Endothelial cell of umbilical vein (primary cell): ENCODE data around the gene MAPT. TPM values are rescaled to one million over a fixed set of nuclear protein-coding genes. Genes with fewer than 3 reads are reported as not detected.

Experiments used
- BruUV-seq: library from RNA; stranded (reverse); fragments of 400-500 nt; replicated peaks from 2 replicates; lab custom pipeline; 2021; lab: Mats Ljungman, UMichigan
- CTCF ChIA-PET: fragments of 300-600, 350-600 bp; sonication (Branson Sonifier 250); formaldehyde crosslinking; loops from one replicate; lab custom pipeline; 2021; ENCODE audit warnings: antibody characterized with exemption, inconsistent platforms; lab: Charles Lee
- POLR2A ChIA-PET: fragments of 300-600, 350-600 bp; sonication (Branson Sonifier 250); formaldehyde crosslinking; loops from one replicate; lab custom pipeline; 2021; ENCODE audit warnings: antibody characterized with exemption, inconsistent platforms; lab: Charles Lee
- DNase-seq: peaks from one replicate; pipeline ENCODE4 v3.0.0-alpha.2; 2011; ENCODE audit warnings: low read depth, low spot score
- FAIRE-seq: peaks from 2 replicates; lab custom pipeline; 2011; peaks lifted over from hg19 to GRCh38; lab: Jason Lieb, UNC
- H2AFZ ChIP-seq: 2 replicates; pipeline ENCODE4 v1.6.0; 2012; ENCODE audit warnings: low read depth, low read length, control low read depth, inconsistent platforms
- H3K27ac ChIP-seq: 2 replicates; pipeline ENCODE4 v1.5.1; 2011; ENCODE audit warnings: low read depth, mild to moderate bottlenecking, control low read depth, low read length, moderate library complexity; ENCODE audit not compliant: insufficient read depth
- H3K27me3 ChIP-seq, 2 experiments: 2 replicates each; pipeline versions ENCODE4 v1.6.0 to v1.6.1; 2011; ENCODE audit warnings: low read length in 2 of 2, mixed read lengths in 1 of 2; ENCODE audit not compliant: control insufficient read depth in 2 of 2, insufficient read depth in 2 of 2
- H3K36me3 ChIP-seq, 2 experiments: 2 replicates in 1 of 2; 3 replicates in 1 of 2; pipeline ENCODE4 v1.5.1; 2011; ENCODE audit warnings: low read length in 2 of 2, mild to moderate bottlenecking in 1 of 2, moderate library complexity in 1 of 2; ENCODE audit not compliant: control insufficient read depth in 2 of 2, insufficient read depth in 2 of 2; ENCODE audit errors: extremely low read depth in 1 of 2
- H3K4me1 ChIP-seq: 3 replicates; pipeline ENCODE4 v1.5.1; 2011; ENCODE audit warnings: mild to moderate bottlenecking, low read length; ENCODE audit not compliant: control insufficient read depth, insufficient read depth; ENCODE audit errors: extremely low read depth
- H3K4me2 ChIP-seq: 2 replicates; pipeline ENCODE4 v1.6.1; 2011; ENCODE audit warnings: low read length, control low read depth, mixed read lengths; ENCODE audit not compliant: insufficient read depth
- H3K4me3 ChIP-seq, 3 experiments: fragments of 200-600 bp in 1 of 3; sonication (generic), shearing (Covaris generic) in 1 of 3; replicated peaks in 1 of 3; 2 replicates each; pipeline ENCODE4 v1.5.1; 2011 to 2016; ENCODE audit warnings: control low read depth in 3 of 3, low read length in 3 of 3, mild to moderate bottlenecking in 2 of 3, inconsistent platforms in 1 of 3, low read depth in 1 of 3, moderate library complexity in 1 of 3; ENCODE audit not compliant: insufficient read depth in 1 of 3
- H3K79me2 ChIP-seq: 2 replicates; pipeline ENCODE4 v1.6.0; 2012; ENCODE audit warnings: low read length, inconsistent platforms; ENCODE audit not compliant: control insufficient read depth, insufficient read depth
- H3K9ac ChIP-seq: replicated peaks from 2 replicates; pipeline ENCODE3; 2011; ENCODE audit warnings: low read length, control low read depth; ENCODE audit not compliant: insufficient read depth; ENCODE audit errors: extremely low read depth
- H3K9me1 ChIP-seq: replicated peaks from 3 replicates; pipeline ENCODE4 v1.6.0; 2011; ENCODE audit warnings: mild to moderate bottlenecking, low read length; ENCODE audit not compliant: control insufficient read depth, insufficient read depth; ENCODE audit errors: extremely low read depth
- H3K9me3 ChIP-seq: replicated peaks from 2 replicates; pipeline ENCODE4 v1.5.1; 2012; ENCODE audit warnings: low read length, inconsistent platforms; ENCODE audit not compliant: control insufficient read depth, insufficient read depth
- H4K20me1 ChIP-seq: replicated peaks from 2 replicates; pipeline ENCODE3; 2011; ENCODE audit warnings: mild to moderate bottlenecking, low read length; ENCODE audit not compliant: control insufficient read depth, insufficient read depth; ENCODE audit errors: extremely low read depth
- CTCF ChIP-seq, 2 donors: IDR thresholded peaks; 1 replicate in 1 of 2; 2 replicates in 1 of 2; pipeline ENCODE4 v1.5.1; 2011; ENCODE audit warnings: low read length in 2 of 2, mild to moderate bottlenecking in 2 of 2, moderate library complexity in 2 of 2, control low read depth in 1 of 2, inconsistent platforms in 1 of 2, low read depth in 1 of 2; ENCODE audit not compliant: insufficient read depth in 1 of 2; ENCODE audit errors: extremely low read depth in 1 of 2
- EZH2 ChIP-seq: IDR thresholded peaks from 2 replicates; pipeline ENCODE4 v1.6.1; 2012; ENCODE audit warnings: borderline replicate concordance, low read depth, mild to moderate bottlenecking, moderate library complexity, low read length, inconsistent platforms; ENCODE audit not compliant: severe bottlenecking
- FOS ChIP-seq: IDR thresholded peaks from 2 replicates; pipeline ENCODE4 v1.6.1; 2011; ENCODE audit warnings: mild to moderate bottlenecking, low read length, moderate library complexity, borderline replicate concordance; ENCODE audit not compliant: insufficient read depth
- JUN ChIP-seq: IDR thresholded peaks from 2 replicates; pipeline ENCODE4 v1.6.1; 2011; ENCODE audit warnings: borderline replicate concordance, low read depth; ENCODE audit not compliant: insufficient read length, insufficient read depth
- MYC ChIP-seq: IDR thresholded peaks from one replicate; pipeline ENCODE4 v1.6.1; 2011; ENCODE audit warnings: mild to moderate bottlenecking, low read depth, low read length
- POLR2A ChIP-seq: IDR thresholded peaks from 2 replicates; pipeline ENCODE4 v1.6.1; 2012; ENCODE audit warnings: low read depth, mild to moderate bottlenecking, control low read depth, low read length
- POLR2AphosphoS5 ChIP-seq: IDR thresholded peaks from 2 replicates; pipeline ENCODE4 v1.6.1; 2012; ENCODE audit warnings: low read depth, mild to moderate bottlenecking, control low read depth, low read length, moderate library complexity; ENCODE audit not compliant: insufficient read depth
- dilution Hi-C: fragments of 300-500 bp; cut with MboI; formaldehyde crosslinking; loops from one replicate; pipeline ENCODE4 v1.15.0; 2019; ENCODE audit warnings: low sequenced_read_pairs; ENCODE audit not compliant: extremely low pct_ligation_motif_present
- intact Hi-C: fragments of 100-400 bp; cut with micrococcal nuclease; formaldehyde crosslinking; loops from one replicate; pipeline ENCODE4 v1.10.0; 2022
- polyA plus RNA-seq, 4 experiments: library from polyadenylated mRNA; depleted of rRNA in 3 of 4; stranded (reverse) in 3 of 4; unstranded in 1 of 4; fragments of >200 nt; gene quantifications; 2 replicates each; pipeline versions ENCODE4 v1.2.1 to v1.2.3, GENCODE V29; 2011 to 2012; ENCODE audit warnings: missing spikeins in 1 of 4
- total RNA-seq: library from RNA; stranded (reverse); gene quantifications from 2 replicates; pipeline ENCODE4 v1.2.3, GENCODE V29; 2021

The MAPT gene
- total and polyA plus RNA-seq, 2 donors (not counting 3 experiments of a cell fraction or from before 2014, with no cell fraction given): 0.04 to 0.51 TPM

DNA sequence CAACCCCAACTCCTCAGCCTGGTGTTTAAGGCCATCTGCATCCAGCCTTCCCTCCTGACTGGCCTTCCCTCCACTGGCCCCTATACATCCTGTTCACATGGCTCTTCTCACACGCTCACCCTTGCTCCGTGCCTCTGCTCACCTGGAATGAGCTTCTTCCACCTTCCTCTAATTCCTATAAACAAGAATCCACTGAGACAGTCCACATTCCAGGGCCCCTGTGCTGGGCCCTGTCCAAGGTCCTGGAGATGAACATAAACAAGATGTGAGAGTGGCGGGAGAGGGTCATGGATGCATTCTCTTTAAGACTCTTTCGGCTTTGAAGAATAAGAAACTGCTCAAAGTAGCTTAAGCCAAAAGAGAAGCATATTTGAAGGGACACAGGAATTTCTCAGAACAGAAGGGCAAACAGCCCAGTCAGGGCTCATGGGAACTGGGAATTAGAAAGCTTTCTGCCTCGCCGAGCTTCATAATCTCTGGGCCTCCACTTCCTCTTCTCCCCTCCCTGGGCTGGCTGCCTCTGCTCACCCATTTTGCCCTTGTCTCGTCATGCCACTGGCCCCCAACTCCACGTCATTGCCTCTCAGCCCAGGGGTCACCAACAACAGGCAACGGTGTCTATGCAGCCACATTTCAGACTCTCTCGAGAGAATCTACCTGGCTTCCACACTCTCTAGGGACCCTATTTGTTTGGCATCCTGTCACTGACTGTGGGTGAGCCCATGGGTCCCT, 36.2 kb upstream of the MAPT start:
- no peak overlapping the region for H3K9ac ChIP-seq
- no peak overlapping the region for H3K4me2 ChIP-seq
- no peaks in the 10 kb centered on the region for H3K4me1 ChIP-seq
- H3K36me3 ChIP-seq: no peaks in the 10 kb centered on the region
- no peaks in the 10 kb centered on the region for H3K9me1 ChIP-seq
- no peaks in the 10 kb centered on the region for H3K27me3 ChIP-seq
- no peak overlapping the region for H3K4me3 ChIP-seq
- H2AFZ ChIP-seq: no peak overlapping the region
- BruUV-seq: no TSS peak
- H3K9me3 ChIP-seq: no peaks in the 10 kb centered on the region
- no peaks in the 10 kb centered on the region for H3K79me2 ChIP-seq
- POLR2A ChIA-PET: no interaction called here
- dilution Hi-C loops (no loop called here), intact Hi-C loops (no loop called here)
- FAIRE-seq (no peak), DNase-seq (peak; percentile 32)
- CTCF ChIA-PET: interaction anchor here (1.0 kb wide), 1 partner anchor 218 kb away, joined by 3 read pairs; no protein-coding TSS in a partner anchor
- H3K27ac ChIP-seq: no peak overlapping the region
- TF ChIP-seq POLR2AphosphoS5: no peak
- no peak for TF ChIP-seq JUN
- no peak for TF ChIP-seq MYC
- TF ChIP-seq CTCF (IDR thresholded peaks at IDR 0.05; ENCODE audit: extremely low read depth in 1 of 2, insufficient read depth in 1 of 2, low read depth in 1 of 2, low read length in 2 of 2): no peak
- TF ChIP-seq POLR2A: no peak
- TF ChIP-seq EZH2: no peak
- no peak for TF ChIP-seq FOS
- no peaks in the 10 kb centered on the region for H4K20me1 ChIP-seq
